Cerebellar nuclear complex (tissue), 1 donor: ENCODE data around the gene MRPL16.
"Not testable (repeated sequence)": the region's sequence is repeated elsewhere in the genome, so short reads cannot be mapped to it uniquely, and the experiment has no call there.

ENCODE experiments used
- DNase-seq, 2 experiments: peaks; one replicate each; lab custom pipeline; 2025; lab: John Stamatoyannopoulos, UW

The MRPL16 gene

GRCh38 chr11:59812220-59812619 lies 1.6 kb upstream of the MRPL16 start:
- DNase-seq, result no peak

DNA sequence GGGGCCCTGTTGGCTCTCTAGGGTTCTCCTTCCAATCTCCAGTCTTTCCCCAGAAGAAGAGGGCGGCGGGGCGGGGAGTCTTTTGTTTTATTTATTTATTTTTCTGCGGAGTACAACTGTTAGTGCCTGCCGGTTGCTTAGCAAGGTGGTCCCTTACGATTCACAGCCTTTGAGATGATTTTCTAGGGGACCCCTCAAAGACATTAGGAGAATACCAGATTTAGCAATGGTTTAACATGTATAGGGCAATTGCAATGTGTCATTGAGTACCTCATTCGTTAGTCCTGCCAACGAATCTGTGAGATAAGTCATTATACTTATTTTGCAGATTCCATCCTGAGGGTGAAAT lies 307 bp upstream of the MRPL16 start:
- no peak for DNase-seq

DNA sequence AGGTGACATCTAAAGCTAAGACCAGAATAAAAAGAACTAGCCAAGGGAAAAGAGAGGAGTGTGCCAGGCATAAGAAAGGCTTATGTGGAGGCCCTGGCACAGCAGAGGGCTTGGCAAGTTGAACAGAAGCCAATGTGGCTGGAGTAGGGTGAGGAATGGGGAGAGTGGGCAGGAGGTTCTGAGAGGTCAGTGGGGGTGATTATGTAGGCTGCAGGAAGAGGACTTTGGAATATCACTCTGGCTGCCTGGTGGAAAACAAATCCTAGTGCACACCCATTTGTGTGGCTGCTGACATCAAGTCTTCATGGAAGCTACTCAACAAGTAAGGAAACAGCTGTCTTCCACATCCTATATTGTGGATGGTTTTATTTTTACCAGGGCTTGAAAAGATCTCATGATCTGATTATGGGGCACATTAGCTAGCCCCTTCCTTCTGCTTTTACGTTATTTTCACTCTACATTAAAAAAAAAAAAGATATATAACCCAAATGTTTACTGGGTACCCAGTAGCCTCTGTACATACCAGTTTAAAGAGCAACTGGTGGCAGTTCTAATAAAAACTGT lies 3.4 kb downstream of the MRPL16 start:
- no peak for DNase-seq

DNA sequence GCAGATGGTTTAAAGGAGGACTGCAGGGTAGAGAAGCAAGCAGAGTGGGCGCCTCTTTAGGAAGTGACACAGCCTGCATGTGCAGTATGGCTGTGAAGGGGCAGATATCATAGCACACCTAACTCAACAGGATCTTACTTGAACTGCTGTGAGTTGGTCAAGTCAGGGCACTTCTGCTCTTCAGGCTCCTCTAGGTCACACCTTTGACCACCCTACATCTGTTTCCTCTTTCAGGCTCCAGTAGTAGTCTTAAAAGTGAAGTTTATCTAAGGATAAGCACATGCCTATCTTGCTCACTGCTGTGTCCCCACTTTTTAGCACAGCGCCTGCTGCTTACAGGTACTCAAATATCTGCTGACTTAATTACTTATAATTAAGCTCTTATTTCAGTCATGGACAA lies 6.5 kb downstream of the MRPL16 start:
- no peak for DNase-seq

GRCh38 chr11:59802639-59803176 lies 7.9 kb downstream of the MRPL16 start:
- DNase-seq, result no peak

GRCh38 chr11:59801981-59802638 lies 8.5 kb downstream of the MRPL16 start:
- peak in 1 of 2 experiments; percentile 34 for DNase-seq

GRCh38 chr11:59801160-59801706 lies 9.3 kb downstream of the MRPL16 start:
- DNase-seq, result no peak

- no peak for DNase-seq
Observed at GRCh38 chr11:59800390-59801025, 10.1 kb downstream of the MRPL16 start.

GRCh38 chr11:59794417-59794816 lies 16.2 kb downstream of the MRPL16 start:
- no peak for DNase-seq

- DNase-seq, result no peak
Observed at GRCh38 chr11:59792507-59792906, 18.1 kb downstream of the MRPL16 start.

- DNase-seq, result no peak
Observed at GRCh38 chr11:59791639-59792038, 18.9 kb downstream of the MRPL16 start.

GRCh38 chr11:59787816-59788215 lies 22.8 kb downstream of the MRPL16 start:
- DNase-seq, result no peak

- DNase-seq, result no peak
Observed at GRCh38 chr11:59787255-59787588, 23.4 kb downstream of the MRPL16 start.

GRCh38 chr11:59785818-59786217 lies 24.8 kb downstream of the MRPL16 start:
- DNase-seq, result no peak

GRCh38 chr11:59784441-59784840 lies 26.1 kb downstream of the MRPL16 start:
- DNase-seq, result not testable (repeated sequence)

GRCh38 chr11:59783632-59784090 lies 26.9 kb downstream of the MRPL16 start:
- DNase-seq, result no peak

GRCh38 chr11:59782080-59782479 lies 28.5 kb downstream of the MRPL16 start:
- no peak for DNase-seq

DNA sequence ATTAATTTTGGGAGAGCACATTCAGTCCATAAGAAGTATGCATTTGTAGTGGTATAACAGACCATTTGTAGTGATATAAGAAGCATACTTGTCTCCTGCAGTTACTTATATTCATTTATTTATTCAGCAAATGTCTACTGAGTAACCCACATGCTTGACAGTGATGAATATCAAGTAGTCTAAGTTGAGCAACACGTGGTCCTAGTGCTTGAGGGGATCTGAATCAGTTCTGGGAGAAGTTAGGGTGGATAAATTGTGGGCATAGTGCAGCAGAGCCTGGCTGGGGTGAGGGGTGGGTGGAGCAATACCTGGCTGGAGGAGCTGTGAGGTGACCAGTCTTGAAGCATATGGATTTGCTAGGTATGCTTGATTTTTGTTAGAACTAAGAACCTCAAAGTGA lies 31.1 kb downstream of the MRPL16 start:
- no peak for DNase-seq

DNA sequence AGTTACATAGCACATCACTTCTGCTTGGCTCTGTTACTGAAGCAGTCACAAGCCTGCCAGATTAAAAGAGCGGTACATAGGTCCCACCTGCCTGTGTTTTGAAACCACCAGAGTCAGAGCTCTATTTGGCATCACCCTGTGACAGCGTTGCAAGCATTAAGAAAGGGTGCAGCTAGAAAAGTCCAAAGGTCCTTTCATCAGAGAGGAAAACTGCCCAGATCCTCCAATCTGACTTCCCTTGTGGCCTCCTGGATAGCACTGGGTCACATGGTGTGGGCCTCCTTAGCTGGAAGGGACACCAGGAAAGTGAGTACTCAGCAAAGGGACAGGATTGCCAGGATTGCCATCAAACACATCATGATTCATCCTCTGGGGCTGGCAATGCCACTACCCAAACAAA lies 32.5 kb downstream of the MRPL16 start:
- no peak for DNase-seq

- no peak for DNase-seq
Observed at GRCh38 chr11:59777104-59777503, 33.5 kb downstream of the MRPL16 start.

DNA sequence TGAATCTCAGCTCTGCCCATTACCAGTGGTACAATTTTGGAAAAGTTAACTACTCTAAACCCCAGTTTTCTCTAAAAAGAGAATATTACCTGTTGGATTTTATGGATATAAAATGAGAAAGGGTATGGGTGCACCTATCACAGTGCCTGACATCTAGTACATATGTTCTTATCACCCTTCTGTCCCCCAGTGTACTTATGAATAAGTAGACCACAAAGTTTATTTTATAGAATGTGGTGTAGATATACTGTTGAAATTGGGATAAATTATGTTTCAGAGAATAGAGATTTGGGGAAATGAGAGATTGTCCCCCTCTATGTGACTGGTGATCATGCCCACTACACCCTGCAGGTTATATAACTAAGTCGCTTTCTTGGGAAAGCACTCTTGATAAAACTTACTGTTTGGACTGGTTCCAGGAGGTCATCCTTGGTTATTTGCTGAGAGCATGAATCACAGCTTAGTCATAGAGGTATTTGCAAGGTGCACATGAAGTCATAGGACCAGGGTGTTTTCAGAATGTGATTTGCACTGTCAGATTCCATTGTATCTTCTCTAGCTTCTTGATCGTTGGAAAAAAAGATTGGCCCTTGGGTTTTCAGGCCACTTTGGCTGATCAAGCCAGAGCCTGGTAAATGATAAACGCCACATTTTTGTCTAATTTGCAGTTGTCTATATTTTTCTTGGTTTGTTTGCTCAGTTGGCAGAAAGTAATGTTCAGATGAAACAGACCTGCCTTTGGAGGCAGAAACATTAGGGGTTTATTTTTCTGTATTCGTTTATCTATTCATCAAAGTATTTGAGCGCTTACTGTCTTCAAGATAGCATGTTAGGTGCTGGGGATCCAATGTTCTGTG lies 34.1 kb downstream of the MRPL16 start:
- DNase-seq, result no peak

- DNase-seq, result no peak
Observed at GRCh38 chr11:59773083-59773440, 37.5 kb downstream of the MRPL16 start.
